Measurements from ENCODE around the gene TCEA2.

TCEA2 gene

GRCh38 chr20:64062596-64063388 is at the start of gene TCEA2:
Gene TCEA2 (plus strand): TSS chr20:64063198. CDS start chr20:64063313, 115 bp downstream.
- peak; percentile 96 for DNase-seq

- DNase-seq = no peak
Observed at GRCh38 chr20:64015635-64016034, 47.4 kb upstream of the TCEA2 start.

GRCh38 chr20:64021124-64021975 is 41.6 kb upstream of the TCEA2 start:
- DNase-seq = no peak

- DNase-seq = no peak
Observed at GRCh38 chr20:64022671-64023360, 40.2 kb upstream of the TCEA2 start.

GRCh38 chr20:64023361-64024140 is 39.4 kb upstream of the TCEA2 start:
- no peak for DNase-seq

GRCh38 chr20:64024141-64024990 is 38.6 kb upstream of the TCEA2 start:
- no peak for DNase-seq

- DNase-seq = no peak
Observed at GRCh38 chr20:64025101-64025825, 37.7 kb upstream of the TCEA2 start.

GRCh38 chr20:64025826-64026412 is 37.1 kb upstream of the TCEA2 start:
- no peak for DNase-seq

GRCh38 chr20:64027981-64028685 is 34.9 kb upstream of the TCEA2 start:
- no peak for DNase-seq

- no peak for DNase-seq
Observed at GRCh38 chr20:64029293-64030117, 33.5 kb upstream of the TCEA2 start.

GRCh38 chr20:64030371-64031134 is 32.4 kb upstream of the TCEA2 start:
- no peak for DNase-seq

GRCh38 chr20:64031822-64032314 is 31.1 kb upstream of the TCEA2 start:
- no peak for DNase-seq

GRCh38 chr20:64032706-64033624 is 30.0 kb upstream of the TCEA2 start:
- no peak for DNase-seq

GRCh38 chr20:64033981-64034493 is 29.0 kb upstream of the TCEA2 start:
- no peak for DNase-seq

- peak; percentile 68 for DNase-seq
Observed at GRCh38 chr20:64035066-64035932, 27.7 kb upstream of the TCEA2 start.

All from stimulated activated CD8-positive, alpha-beta memory T cell treated with anti-CD3 and anti-CD28 coated beads, Interleukin-4, amount 100 ng/mL, for 48 hours (primary cell).